ENCODE measurements around the gene DDO.

DNA sequence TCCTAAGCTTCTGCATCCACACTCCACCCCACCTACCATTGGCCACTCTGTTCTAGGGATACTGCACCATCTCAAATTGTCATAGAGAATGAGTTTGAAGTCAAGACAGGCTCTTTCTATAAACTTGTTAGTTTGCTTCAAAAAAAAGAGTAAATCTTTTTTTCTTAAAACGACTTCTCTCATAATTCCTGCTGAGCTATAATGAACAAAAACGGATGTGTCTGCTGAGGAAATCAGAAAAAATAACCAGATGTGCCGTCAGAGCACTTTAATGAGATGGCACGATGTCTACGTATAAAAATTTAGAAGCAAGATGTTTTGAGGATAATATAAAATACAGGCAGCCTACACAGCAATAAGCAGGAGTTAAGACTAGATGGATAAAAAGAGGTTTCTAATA, 24.0 kb upstream of the DDO start:
- TF ChIP-seq, protein P1, sequence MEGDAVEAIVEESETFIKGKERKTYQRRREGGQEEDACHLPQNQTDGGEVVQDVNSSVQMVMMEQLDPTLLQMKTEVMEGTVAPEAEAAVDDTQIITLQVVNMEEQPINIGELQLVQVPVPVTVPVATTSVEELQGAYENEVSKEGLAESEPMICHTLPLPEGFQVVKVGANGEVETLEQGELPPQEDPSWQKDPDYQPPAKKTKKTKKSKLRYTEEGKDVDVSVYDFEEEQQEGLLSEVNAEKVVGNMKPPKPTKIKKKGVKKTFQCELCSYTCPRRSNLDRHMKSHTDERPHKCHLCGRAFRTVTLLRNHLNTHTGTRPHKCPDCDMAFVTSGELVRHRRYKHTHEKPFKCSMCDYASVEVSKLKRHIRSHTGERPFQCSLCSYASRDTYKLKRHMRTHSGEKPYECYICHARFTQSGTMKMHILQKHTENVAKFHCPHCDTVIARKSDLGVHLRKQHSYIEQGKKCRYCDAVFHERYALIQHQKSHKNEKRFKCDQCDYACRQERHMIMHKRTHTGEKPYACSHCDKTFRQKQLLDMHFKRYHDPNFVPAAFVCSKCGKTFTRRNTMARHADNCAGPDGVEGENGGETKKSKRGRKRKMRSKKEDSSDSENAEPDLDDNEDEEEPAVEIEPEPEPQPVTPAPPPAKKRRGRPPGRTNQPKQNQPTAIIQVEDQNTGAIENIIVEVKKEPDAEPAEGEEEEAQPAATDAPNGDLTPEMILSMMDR (IDR thresholded peaks at IDR 0.05), result no peak
- no peak for TF ChIP-seq POLR2AphosphoS5 (IDR thresholded peaks at IDR 0.05)
- TF ChIP-seq POLR2A (IDR thresholded peaks at IDR 0.05), result no peak
